H1 (cell line): ENCODE results near the gene GUCY2D. TPM values are rescaled to one million over a fixed set of nuclear protein-coding genes. Genes with fewer than 3 reads are reported as not detected.

Experiments
- ATF2 ChIP-seq: IDR thresholded peaks from 2 replicates; pipeline ENCODE4 v1.6.1; 2012; ENCODE audit warnings: low read length, inconsistent platforms
- CBX5 ChIP-seq: fragments of 300-800, 300-1000 bp; sonication (generic); IDR thresholded peaks from 2 replicates; pipeline ENCODE4 v1.7.1; 2016; ENCODE audit warnings: antibody characterized with exemption, low read length, low read depth
- HDAC6 ChIP-seq: IDR thresholded peaks from one replicate; pipeline ENCODE4 v1.7.1; 2012; ENCODE audit warnings: low read depth, mild to moderate bottlenecking, inconsistent platforms, low read length, moderate library complexity
- RXRA ChIP-seq: IDR thresholded peaks from 2 replicates; pipeline ENCODE4 v1.6.1; 2011; ENCODE audit warnings: low read depth, mild to moderate bottlenecking, low read length, moderate library complexity; ENCODE audit not compliant: insufficient read depth
- SIRT6 ChIP-seq: IDR thresholded peaks from one replicate; pipeline ENCODE4 v1.7.1; 2012; ENCODE audit warnings: low read length, inconsistent platforms
- TBP ChIP-seq: IDR thresholded peaks from 2 replicates; pipeline ENCODE4 v1.6.1; 2011; ENCODE audit warnings: low read depth, low read length, improper control_type of control experiment
- polyA plus RNA-seq, 7 experiments: library from polyadenylated mRNA; depleted of rRNA in 3 of 7; stranded (reverse) in 5 of 7; unstranded in 2 of 7; fragments of >200 nt in 5 of 7; fragments of 200-250 nt in 2 of 7; gene quantifications; 1 replicate in 5 of 7; 2 replicates in 1 of 7; 4 replicates in 1 of 7; pipeline versions ENCODE4 v1.2.1 to v1.2.3, GENCODE V29; 2011 to 2013; ENCODE audit warnings: missing spikeins in 2 of 7, mixed read lengths in 2 of 7
- total RNA-seq: library from RNA; stranded (reverse); fragmentation: NEBNext Ultra II Directional; extraction: Animal tissue kit (Norgen Biotek cat#: 25700); gene quantifications from 2 replicates; pipeline ENCODE4 v1.2.1, GENCODE V29; 2021

Gene GUCY2D
- total and polyA plus RNA-seq, 2 of the 8 experiments (the other 6 are each of a cell fraction or from before 2014, with no cell fraction given), result 0.20 to 0.48 TPM

- TF ChIP-seq ATF2 (no peak), CBX5 (no peak), SIRT6 (no peak), RXRA (no peak), TBP (no peak), HDAC6 (no peak)
Observed at GRCh38 chr17:7977805-7978204, 24.6 kb upstream of the GUCY2D start (continued).
